H1 (cell line): ENCODE results near the gene ATF7IP2. TPM values are rescaled to one million over a fixed set of nuclear protein-coding genes. Genes with fewer than 3 reads are reported as not detected.

Experiments
- CTCF ChIA-PET: fragments of 300-600 bp; sonication (Branson Sonifier 250); formaldehyde crosslinking; loops from one replicate; lab custom pipeline; 2021; ENCODE audit not compliant: partially characterized antibody; lab: Charles Lee
- POLR2A ChIA-PET: fragments of 300-600 bp; sonication (Branson Sonifier 250); formaldehyde crosslinking; loops from one replicate; lab custom pipeline; 2021; ENCODE audit warnings: inconsistent platforms; ENCODE audit not compliant: partially characterized antibody; lab: Charles Lee
- DNase-seq, 2 experiments: peaks; one replicate each; pipeline versions ENCODE4 v3.0.0 to v3.0.0-alpha.2; 2010 to 2022; ENCODE audit warnings: low spot score in 2 of 2, low read depth in 1 of 2, mixed read lengths in 1 of 2
- FAIRE-seq: peaks from 2 replicates; lab custom pipeline; 2011; peaks lifted over from hg19 to GRCh38; lab: Jason Lieb, UNC
- H2AFZ ChIP-seq: 2 replicates; pipeline ENCODE4 v1.8.1; 2012; ENCODE audit warnings: low read length, inconsistent platforms
- H2AK5ac ChIP-seq: 2 replicates; pipeline ENCODE4 v1.6.1; 2013; ENCODE audit warnings: low read depth, low read length
- H2BK120ac ChIP-seq: replicated peaks from 2 replicates; pipeline ENCODE3; 2013; ENCODE audit warnings: low read depth, low read length, inconsistent platforms
- H2BK12ac ChIP-seq: 2 replicates; pipeline ENCODE4 v1.6.1; 2013; ENCODE audit warnings: low read depth, low read length
- H2BK15ac ChIP-seq: 2 replicates; pipeline ENCODE4 v1.6.1; 2013; ENCODE audit warnings: low read length
- H2BK20ac ChIP-seq: 2 replicates; pipeline ENCODE4 v1.6.1; 2013; ENCODE audit warnings: low read length
- H2BK5ac ChIP-seq: 2 replicates; pipeline ENCODE4 v1.6.1; 2013; ENCODE audit warnings: low read depth, low read length
- H3K14ac ChIP-seq: 2 replicates; pipeline ENCODE4 v1.6.1; 2013; ENCODE audit warnings: inconsistent platforms; ENCODE audit not compliant: insufficient read length
- H3K18ac ChIP-seq: 2 replicates; pipeline ENCODE4 v1.6.1; 2013; ENCODE audit warnings: low read length; ENCODE audit errors: extremely low read depth
- H3K23ac ChIP-seq: 2 replicates; pipeline ENCODE4 v1.6.1; 2013; ENCODE audit warnings: inconsistent platforms; ENCODE audit not compliant: insufficient read length
- H3K23me2 ChIP-seq: 2 replicates; pipeline ENCODE4 v1.6.1; 2013; ENCODE audit warnings: low read depth, low read length
- H3K27ac ChIP-seq: 2 replicates; pipeline ENCODE4 v1.6.1; 2011; ENCODE audit warnings: low read depth, low read length, inconsistent platforms
- H3K27me3 ChIP-seq, 4 experiments: replicated peaks in 1 of 4; 1 replicate in 1 of 4; 2 replicates in 3 of 4; pipeline versions ENCODE4 v1.6.1 to v1.8.1; 2011 to 2013; ENCODE audit warnings: low read length in 3 of 4, mild to moderate bottlenecking in 3 of 4, inconsistent platforms in 2 of 4, mixed read lengths in 2 of 4, moderate library complexity in 1 of 4; ENCODE audit not compliant: control insufficient read depth in 3 of 4, insufficient read depth in 3 of 4; ENCODE audit errors: extremely low read depth in 1 of 4
- H3K36me3 ChIP-seq, 4 experiments: 2 replicates each; pipeline versions ENCODE4 v1.6.1 to v1.8.1; 2011 to 2013; ENCODE audit warnings: mild to moderate bottlenecking in 4 of 4, low read length in 3 of 4, moderate library complexity in 2 of 4, control low read depth in 1 of 4, inconsistent platforms in 1 of 4; ENCODE audit not compliant: insufficient read depth in 4 of 4, control insufficient read depth in 2 of 4
- H3K4ac ChIP-seq: replicated peaks from 2 replicates; pipeline ENCODE3; 2013; ENCODE audit warnings: low read length, low read depth, mixed read lengths, inconsistent platforms; ENCODE audit not compliant: insufficient read length
- H3K4me1 ChIP-seq, 4 experiments: replicated peaks in 1 of 4; 1 replicate in 1 of 4; 2 replicates in 3 of 4; pipeline versions ENCODE4 v1.6.1 to v1.8.1; 2011 to 2013; ENCODE audit warnings: low read length in 3 of 4, inconsistent platforms in 2 of 4, mixed read lengths in 1 of 4; ENCODE audit not compliant: insufficient read depth in 4 of 4, control insufficient read depth in 3 of 4
- H3K4me2 ChIP-seq, 2 experiments: 2 replicates each; pipeline versions ENCODE4 v1.6.1 to v1.8.1; 2011 to 2013; ENCODE audit warnings: low read depth in 2 of 2, low read length in 2 of 2, control low read depth in 1 of 2, inconsistent platforms in 1 of 2, mild to moderate bottlenecking in 1 of 2; ENCODE audit not compliant: insufficient read depth in 1 of 2
- H3K4me3 ChIP-seq, 4 experiments: fragments of 200-600, 300-600 bp in 1 of 4; sonication (generic), shearing (Covaris generic), sonication (Bioruptor Twin) in 1 of 4; 2 replicates each; pipeline versions ENCODE4 v1.5.1 to v1.8.1; 2011 to 2016; ENCODE audit warnings: low read length in 4 of 4, low read depth in 3 of 4, control low read depth in 2 of 4, inconsistent platforms in 2 of 4, mild to moderate bottlenecking in 2 of 4, mixed read lengths in 1 of 4, moderate library complexity in 1 of 4; ENCODE audit not compliant: insufficient read depth in 2 of 4; ENCODE audit errors: extremely low read depth in 1 of 4
- H3K56ac ChIP-seq: replicated peaks from 2 replicates; pipeline ENCODE3; 2013; ENCODE audit warnings: low read depth, mild to moderate bottlenecking, mixed read lengths, low read length, inconsistent platforms; ENCODE audit not compliant: insufficient read length
- H3K79me1 ChIP-seq: 2 replicates; pipeline ENCODE4 v1.6.1; 2013; ENCODE audit warnings: low read depth, low read length, control low read depth
- H3K79me2 ChIP-seq, 2 experiments: 2 replicates each; pipeline versions ENCODE4 v1.6.1 to v1.8.1; 2012 to 2013; ENCODE audit warnings: low read length in 2 of 2, mild to moderate bottlenecking in 2 of 2, inconsistent platforms in 1 of 2; ENCODE audit not compliant: insufficient read depth in 2 of 2, control insufficient read depth in 1 of 2
- H3K9ac ChIP-seq, 4 experiments: replicated peaks in 1 of 4; 1 replicate in 1 of 4; 2 replicates in 3 of 4; pipeline versions ENCODE4 v1.6.1 to v1.8.1; 2011 to 2013; ENCODE audit warnings: low read depth in 3 of 4, low read length in 3 of 4, control low read depth in 2 of 4, mild to moderate bottlenecking in 2 of 4, moderate library complexity in 2 of 4, inconsistent platforms in 1 of 4; ENCODE audit errors: extremely low read depth in 1 of 4
- H3K9me3 ChIP-seq, 2 experiments: 2 replicates each; pipeline versions ENCODE4 v1.6.1 to v1.8.1; 2012 to 2013; ENCODE audit warnings: mild to moderate bottlenecking in 2 of 2, moderate library complexity in 2 of 2, control low read depth in 1 of 2, inconsistent platforms in 1 of 2, low read depth in 1 of 2, low read length in 1 of 2, mixed read lengths in 1 of 2; ENCODE audit not compliant: insufficient read depth in 2 of 2
- H4K20me1 ChIP-seq, 2 experiments: replicated peaks in 1 of 2; 2 replicates each; pipeline versions ENCODE3 to v1.8.1; 2011 to 2013; ENCODE audit warnings: inconsistent platforms in 2 of 2, low read length in 2 of 2, mild to moderate bottlenecking in 1 of 2; ENCODE audit not compliant: insufficient read depth in 2 of 2, control insufficient read depth in 1 of 2
- H4K5ac ChIP-seq: 2 replicates; pipeline ENCODE4 v1.6.1; 2013; ENCODE audit warnings: low read length, low read depth, mixed read lengths, inconsistent platforms; ENCODE audit not compliant: insufficient read length
- H4K8ac ChIP-seq: 2 replicates; pipeline ENCODE4 v1.8.0; 2013; ENCODE audit warnings: mild to moderate bottlenecking, moderate library complexity, low read length, inconsistent platforms; ENCODE audit not compliant: insufficient read depth; ENCODE audit errors: extremely low read depth
- H4K91ac ChIP-seq: replicated peaks from 2 replicates; pipeline ENCODE3; 2013; ENCODE audit warnings: low read length, mixed read lengths, inconsistent platforms; ENCODE audit not compliant: insufficient read length
- ASH2L ChIP-seq: fragments of 200-600, 300-600 bp; sonication (generic); IDR thresholded peaks from one replicate; pipeline ENCODE4 v1.7.1; 2017; ENCODE audit warnings: low read length
- CBX8 ChIP-seq: fragments of 300-800, 300-1000 bp; sonication (generic); IDR thresholded peaks from 2 replicates; pipeline ENCODE4 v1.7.1; 2016; ENCODE audit warnings: low read depth, low read length, borderline replicate concordance
- CHD2 ChIP-seq: IDR thresholded peaks from 2 replicates; pipeline ENCODE4 v1.6.1; 2012; ENCODE audit warnings: low read length, improper control_type of control experiment
- HDAC2 ChIP-seq, 2 experiments: fragments of 300-600 bp in 1 of 2; sonication (generic) in 1 of 2; IDR thresholded peaks; 2 replicates each; pipeline ENCODE4 v1.6.1; 2011 to 2012; ENCODE audit warnings: low read depth in 2 of 2, low read length in 2 of 2, mild to moderate bottlenecking in 2 of 2, moderate library complexity in 2 of 2, borderline replicate concordance in 1 of 2, inconsistent platforms in 1 of 2
- KDM4A ChIP-seq: IDR thresholded peaks from one replicate; pipeline ENCODE4 v1.7.1; 2012; ENCODE audit warnings: low read depth, mild to moderate bottlenecking, moderate library complexity, low read length, inconsistent platforms; ENCODE audit not compliant: severe bottlenecking
- RBBP5 ChIP-seq: IDR thresholded peaks from 2 replicates; pipeline ENCODE4 v1.7.1; 2012; ENCODE audit warnings: low read depth, mild to moderate bottlenecking, inconsistent platforms, low read length, moderate library complexity, borderline replicate concordance
- SIRT6 ChIP-seq: IDR thresholded peaks from one replicate; pipeline ENCODE4 v1.7.1; 2012; ENCODE audit warnings: low read length, inconsistent platforms
- SIX5 ChIP-seq: IDR thresholded peaks from 2 replicates; pipeline ENCODE4 v1.6.1; 2011; ENCODE audit warnings: mild to moderate bottlenecking, low read depth, low read length
- SP1 ChIP-seq: IDR thresholded peaks from 2 replicates; pipeline ENCODE4 v1.6.1; 2011; ENCODE audit warnings: low read depth, low read length
- SP4 ChIP-seq: IDR thresholded peaks from 2 replicates; pipeline ENCODE4 v1.6.1; 2012; ENCODE audit warnings: low read length, inconsistent platforms
- TBP ChIP-seq: IDR thresholded peaks from 2 replicates; pipeline ENCODE4 v1.6.1; 2011; ENCODE audit warnings: low read depth, low read length, improper control_type of control experiment
- WGBS, 2 experiments: shearing (Covaris generic) in 1 of 2; methylation state at CpG; one replicate each; pipeline versions ENCODE4 v1.1.6 to v1.1.7; 2013 to 2015; ENCODE audit warnings: low lambda C conversion rate in 2 of 2, mixed read lengths in 2 of 2, inconsistent platforms in 1 of 2, low coverage in 1 of 2, missing lambda C conversion rate in 1 of 2; ENCODE audit not compliant: insufficient replicate concordance in 2 of 2, insufficient coverage in 1 of 2, insufficient read length in 1 of 2; ENCODE audit errors: extremely low coverage in 1 of 2, missing lambda C conversion rate in 1 of 2; 5-methylcytosine and 5-hydroxymethylcytosine counted together
- polyA plus RNA-seq, 7 experiments: library from polyadenylated mRNA; depleted of rRNA in 3 of 7; stranded (reverse) in 5 of 7; unstranded in 2 of 7; fragments of >200 nt in 5 of 7; fragments of 200-250 nt in 2 of 7; gene quantifications; 1 replicate in 5 of 7; 2 replicates in 1 of 7; 4 replicates in 1 of 7; pipeline versions ENCODE4 v1.2.1 to v1.2.3, GENCODE V29; 2011 to 2013; ENCODE audit warnings: missing spikeins in 2 of 7, mixed read lengths in 2 of 7
- total RNA-seq: library from RNA; stranded (reverse); fragmentation: NEBNext Ultra II Directional; extraction: Animal tissue kit (Norgen Biotek cat#: 25700); gene quantifications from 2 replicates; pipeline ENCODE4 v1.2.1, GENCODE V29; 2021
- TF ChIP-seq, protein P1 (sequence below): IDR thresholded peaks from 2 replicates; pipeline ENCODE4 v1.6.1; 2012; ENCODE audit warnings: inconsistent platforms

ATF7IP2 gene
- total and polyA plus RNA-seq, 2 of the 8 experiments (the other 6 are each of a cell fraction or from before 2014, with no cell fraction given): 28.7 to 32.8 TPM

- Histone ChIP-seq H3K56ac (no peak overlapping the region), H3K27me3 (no peaks in the 10 kb centered on the region), H3K4me2 (no peak overlapping the region), H3K79me2 (no peaks in the 10 kb centered on the region), H3K23me2 (no peaks in the 10 kb centered on the region), H3K4me3 (no peak overlapping the region), H4K91ac (no peak overlapping the region), H2AK5ac (no peak overlapping the region), H4K20me1 (no peaks in the 10 kb centered on the region), H3K4ac (no peak overlapping the region), H3K79me1 (no peaks in the 10 kb centered on the region), H3K36me3 (no peaks in the 10 kb centered on the region), H4K8ac (no peak overlapping the region), H2BK15ac (no peak overlapping the region), H3K4me1 (peaks cover 0 to 4% (median 0%) of the 10 kb centered on the region in 4 experiments; a peak in 1 of 7 replicates), H3K23ac (no peak overlapping the region), H2BK20ac (no peak overlapping the region), H2BK12ac (no peak overlapping the region), H4K5ac (no peak overlapping the region), H3K27ac (no peak overlapping the region)
- 90% methylated on average over 1 of the region's 1 CpG; no CpG with 5 or more reads in 1 of the 2 experiments for WGBS, 2 experiments
- no peak for DNase-seq
- FAIRE-seq: no peak
- POLR2A ChIA-PET: no interaction called here
- TF ChIP-seq SP1 (no peak), CHD2 (no peak), CBX8 (no peak), SIRT6 (no peak), TBP (no peak), RBBP5 (no peak), ASH2L (no peak), SP4 (no peak), SIX5 (no peak), HDAC2 (IDR thresholded peaks at IDR 0.05; ENCODE audit: borderline replicate concordance in 1 of 2, low read depth in 2 of 2, low read length in 2 of 2) (no peak), KDM4A (no peak)
- TF ChIP-seq, protein P1, sequence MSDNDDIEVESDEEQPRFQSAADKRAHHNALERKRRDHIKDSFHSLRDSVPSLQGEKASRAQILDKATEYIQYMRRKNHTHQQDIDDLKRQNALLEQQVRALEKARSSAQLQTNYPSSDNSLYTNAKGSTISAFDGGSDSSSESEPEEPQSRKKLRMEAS: no peak
- TF ChIP-seq, all 59 proteins: peak for 0
- no peaks in the 10 kb centered on the region for H3K9me3 ChIP-seq
- H3K9ac ChIP-seq: no peak overlapping the region
- CTCF ChIA-PET: interaction anchor here (0.7 to 1.0 kb wide), 3 partner anchors 10 to 212 kb away, joined by 3 read pairs; partner anchors contain the start of gene EMP2
- no peak overlapping the region for H3K14ac ChIP-seq
- no peak overlapping the region for H2AFZ ChIP-seq
- H2BK5ac ChIP-seq: no peak overlapping the region
- H2BK120ac ChIP-seq: no peak overlapping the region
- H3K18ac ChIP-seq: no peak overlapping the region
Measured at GRCh38 chr16:10511829-10512228, 126.0 kb downstream of the ATF7IP2 start.
